Heart right ventricle (tissue), 16 donors: ENCODE results near the gene FAM83E. TPM values are rescaled to one million over a fixed set of nuclear protein-coding genes. Genes with fewer than 3 reads are reported as not detected.
A peak's percentile ranks its signal among the peaks of the same experiment; 100 is the strongest.

Experiments used
- ATAC-seq, 8 donors: fragments of 200-7000 bp; cut with Tn5 transposase; one replicate each; pipeline ENCODE4 v1.9.1; 2020; ENCODE audit warnings: mild to moderate bottlenecking in 8 of 8, moderate library complexity in 8 of 8, moderate number of reproducible peaks in 1 of 8
- DNase-seq, 2 donors: peaks; one replicate each; pipeline ENCODE4 v3.0.0-alpha.2; 2020
- H3K27ac ChIP-seq, 10 donors: fragments of 200-600 bp; sonication (generic) in 2 of 10; one replicate each; pipeline versions ENCODE4 v1.5.0 to v1.8.0; 2020 to 2022; ENCODE audit warnings: mild to moderate bottlenecking in 3 of 10
- H3K27me3 ChIP-seq, 7 donors: fragments of 200-600 bp; one replicate each; pipeline ENCODE4 v1.8.0; 2021 to 2022; ENCODE audit warnings: mild to moderate bottlenecking in 2 of 7
- H3K36me3 ChIP-seq, 9 donors: fragments of 200-600 bp; sonication (generic) in 1 of 9; one replicate each; pipeline versions ENCODE4 v1.5.0 to v1.8.0; 2020 to 2022; ENCODE audit warnings: mild to moderate bottlenecking in 2 of 9
- H3K4me1 ChIP-seq, 9 donors: fragments of 200-600 bp; sonication (generic) in 1 of 9; one replicate each; pipeline versions ENCODE4 v1.5.0 to v1.8.0; 2020 to 2022; ENCODE audit warnings: mild to moderate bottlenecking in 4 of 9
- H3K4me3 ChIP-seq, 10 donors: fragments of 200-600 bp; sonication (generic) in 2 of 10; one replicate each; pipeline versions ENCODE4 v1.5.0 to v1.8.0; 2020 to 2022; ENCODE audit warnings: mild to moderate bottlenecking in 7 of 10, moderate library complexity in 2 of 10
- H3K9me3 ChIP-seq, 11 donors: fragments of 200-600 bp in 10 of 11; sonication (generic) in 2 of 11; one replicate each; pipeline versions ENCODE4 v1.5.0 to v1.8.0; 2013 to 2022; ENCODE audit warnings: mild to moderate bottlenecking in 2 of 11, control low read depth in 1 of 11, moderate library complexity in 1 of 11
- WGBS, 2 donors: extraction: QIAGEN DNeasy Blood & Tissue Kit; methylation state at CpG; one replicate each; pipeline ENCODE4 v1.1.7; 2013; ENCODE audit warnings: inconsistent platforms in 1 of 2; 5-methylcytosine and 5-hydroxymethylcytosine counted together
- intact Hi-C, 10 donors: fragments of 100-400 bp; cut with DNase I; formaldehyde crosslinking; loops; one replicate each; pipeline versions ENCODE4 v1.11.1 to v1.14.2; 2022
- long read RNA-seq, 3 donors: library from polyadenylated mRNA; unstranded; transcript quantifications; one replicate each; pipeline ENCODE4 v2.0.0, GENCODE V29; 2020 to 2021
- polyA plus RNA-seq, 2 donors: library from polyadenylated mRNA; stranded (reverse); fragments of 200-250 nt; gene quantifications; one replicate each; pipeline ENCODE4 v1.2.3, GENCODE V29; 2013
- total RNA-seq, 10 donors: library from RNA; stranded (reverse); fragmentation: NEBNext Ultra II Directional in 3 of 10; extraction: Animal tissue kit (Norgen Biotek cat#: 25700) in 3 of 10; gene quantifications; one replicate each; pipeline versions ENCODE4 v1.2.1 to v1.2.4, GENCODE V29; 2021 to 2023
- TF ChIP-seq, protein P1 (sequence below), 9 donors: fragments of 200-600 bp; sonication (generic) in 2 of 9; IDR thresholded peaks; one replicate each; pipeline versions ENCODE4 v1.5.0 to v1.8.0; 2021 to 2022; ENCODE audit warnings: antibody characterized with exemption in 9 of 9, mild to moderate bottlenecking in 5 of 9, moderate library complexity in 1 of 9
- donor health status: Arrhythmogenic right ventricular cardiomyopathy.
- donor health status: ischemic (EF 13 %, LVEDD 7.1; RV severe dilation, severe dysfunction).
- donor health status: healthy with polysubstance abuse.
- donor health status: DM: no; HTN: yes; CAD: no.
- donor health status: DM: no; HTN: no; CAD: no.
- donor health status: ischemic (EF 25% LVEDD 6.9; RV normal size, moderate dysfunction).
- donor health status: ischemic (EF 25% LVEDD 5.7; RV mildly dilated, moderate dysfunction).
- donor health status: healthy.
- donor health status: DM: yes; HTN: yes; CAD: no.
- donor health status: Ischemic cardiomyopathy.
- donor health status: ischemic (EF 35%, LVEDD 5.7; RV mildly dilated, moderate dysfunction).
- donor health status: nonischemic (EF 11% LVEDD 7.7; RV severe dilation, severe dysfunction).
- donor health status: DM: yes; HTN: yes; CAD: no.
- donor health status: PGD.
- donor health status: ischemic (EF 29% LVEDD 5.4; RV normal size, mild dysfunction).
- donor health status: nonischemic (EF 23%, LVEDD 6.1; RV moderate dilation, normal function).

Gene FAM83E
- total RNA-seq (not detected), polyA plus RNA-seq (under 1 TPM in 1 of 2 donors, not detected in 1; 0.01 TPM)
- long read RNA-seq, donor 1 = 0 reads
- long read RNA-seq, donor 2 = 0 reads
- long read RNA-seq, donor 3 = 0 reads

DNA sequence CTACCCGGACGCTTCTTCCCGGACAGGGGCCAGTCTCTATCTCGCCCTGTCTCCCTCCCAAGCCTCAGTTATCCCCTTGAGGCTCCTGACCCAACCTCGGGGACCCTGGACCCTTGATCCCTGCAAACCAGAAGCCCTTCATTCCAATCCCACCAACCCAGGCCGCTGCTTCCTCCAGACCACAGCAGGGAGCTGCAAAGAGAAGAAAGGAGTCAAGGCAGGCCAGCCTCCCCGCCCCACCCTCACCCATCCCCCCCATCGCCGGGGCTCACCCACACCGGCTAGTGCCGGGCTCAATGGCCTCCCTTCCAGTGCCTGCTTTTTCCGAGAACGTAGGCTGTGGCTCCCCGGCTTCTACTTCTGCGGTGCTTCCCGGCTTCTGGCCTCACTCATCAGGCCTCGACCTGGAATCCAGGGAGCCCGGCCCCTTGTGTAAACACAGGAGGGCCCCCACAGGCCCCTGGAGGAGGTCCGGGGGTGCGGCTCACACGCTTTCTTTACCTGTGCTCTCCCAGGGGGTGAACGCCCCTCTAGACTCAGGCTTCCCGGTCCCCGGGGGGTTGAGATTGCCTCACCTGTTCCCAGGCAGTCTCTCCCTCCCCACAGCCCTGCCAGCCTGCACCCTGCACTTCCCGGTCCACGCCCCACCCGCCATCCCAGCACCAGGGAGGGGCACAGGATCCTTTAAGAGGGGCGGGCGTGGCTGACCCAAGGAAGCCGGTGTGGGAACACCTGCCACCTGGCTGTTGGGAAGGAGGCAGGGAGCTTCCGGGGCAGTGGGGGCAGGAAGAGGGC, at the start of gene FAM83E:
Gene FAM83E, minus strand, starts transcription at position 641 of the 795 bp plus-strand sequence. CDS start 1,704 bp downstream, outside the sequence.
- H3K27me3 ChIP-seq = no peaks in the 10 kb centered on the region
- H3K4me3 ChIP-seq = no peak within 1 kb of the TSS
- no peak for DNase-seq
- peaks cover 12 to 28% (median 21%) of the 10 kb centered on the region in 9 donors for H3K4me1 ChIP-seq
- no peaks in the 10 kb centered on the region for H3K9me3 ChIP-seq
- WGBS, 2 donors = 56 to 63% methylated on average over 31 of the region's 31 CpGs
- H3K27ac ChIP-seq = no peak within 1 kb of the TSS
- TF ChIP-seq, protein P1, sequence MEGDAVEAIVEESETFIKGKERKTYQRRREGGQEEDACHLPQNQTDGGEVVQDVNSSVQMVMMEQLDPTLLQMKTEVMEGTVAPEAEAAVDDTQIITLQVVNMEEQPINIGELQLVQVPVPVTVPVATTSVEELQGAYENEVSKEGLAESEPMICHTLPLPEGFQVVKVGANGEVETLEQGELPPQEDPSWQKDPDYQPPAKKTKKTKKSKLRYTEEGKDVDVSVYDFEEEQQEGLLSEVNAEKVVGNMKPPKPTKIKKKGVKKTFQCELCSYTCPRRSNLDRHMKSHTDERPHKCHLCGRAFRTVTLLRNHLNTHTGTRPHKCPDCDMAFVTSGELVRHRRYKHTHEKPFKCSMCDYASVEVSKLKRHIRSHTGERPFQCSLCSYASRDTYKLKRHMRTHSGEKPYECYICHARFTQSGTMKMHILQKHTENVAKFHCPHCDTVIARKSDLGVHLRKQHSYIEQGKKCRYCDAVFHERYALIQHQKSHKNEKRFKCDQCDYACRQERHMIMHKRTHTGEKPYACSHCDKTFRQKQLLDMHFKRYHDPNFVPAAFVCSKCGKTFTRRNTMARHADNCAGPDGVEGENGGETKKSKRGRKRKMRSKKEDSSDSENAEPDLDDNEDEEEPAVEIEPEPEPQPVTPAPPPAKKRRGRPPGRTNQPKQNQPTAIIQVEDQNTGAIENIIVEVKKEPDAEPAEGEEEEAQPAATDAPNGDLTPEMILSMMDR (IDR thresholded peaks at IDR 0.05) = no peak
- ATAC-seq = no peak
- H3K36me3 ChIP-seq = peaks cover 0 to 31% (median 22%) of the 10 kb centered on the region in 9 donors
- intact Hi-C loops = no loop called here

DNA sequence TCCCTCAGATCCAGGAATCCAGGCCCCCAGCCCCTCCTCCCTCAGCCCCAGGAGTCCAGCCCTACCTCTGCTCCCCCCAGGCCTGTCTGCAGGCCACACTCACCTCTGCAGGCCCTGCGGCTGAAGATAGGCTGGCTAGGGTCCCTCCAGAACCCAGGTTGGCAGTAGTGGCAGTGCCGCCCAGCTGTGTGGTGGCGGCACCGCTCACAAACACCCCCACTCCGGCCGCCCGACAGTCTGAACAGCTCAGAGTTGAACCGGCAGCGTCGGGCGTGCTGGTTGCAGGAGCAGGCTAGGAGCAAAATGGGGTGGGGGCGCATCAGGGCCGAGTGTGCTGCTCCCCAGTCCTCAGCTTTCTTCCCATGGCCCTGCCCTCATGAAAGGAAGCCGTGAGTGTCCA, 49.6 kb upstream of the FAM83E start:
- DNase-seq (no peak), ATAC-seq (no peak)
- Histone ChIP-seq H3K27me3 (no peaks in the 10 kb centered on the region), H3K36me3 (no peaks in the 10 kb centered on the region), H3K4me3 (no peak overlapping the region), H3K27ac (no peak overlapping the region), H3K9me3 (no peaks in the 10 kb centered on the region), H3K4me1 (peaks cover 0 to 15% (median 9%) of the 10 kb centered on the region in 9 donors)
- TF ChIP-seq, protein P1 (IDR thresholded peaks at IDR 0.05) = no peak
- WGBS, 2 donors = 84 to 88% methylated on average over 14 of the region's 14 CpGs
- intact Hi-C loops = no loop called here

DNA sequence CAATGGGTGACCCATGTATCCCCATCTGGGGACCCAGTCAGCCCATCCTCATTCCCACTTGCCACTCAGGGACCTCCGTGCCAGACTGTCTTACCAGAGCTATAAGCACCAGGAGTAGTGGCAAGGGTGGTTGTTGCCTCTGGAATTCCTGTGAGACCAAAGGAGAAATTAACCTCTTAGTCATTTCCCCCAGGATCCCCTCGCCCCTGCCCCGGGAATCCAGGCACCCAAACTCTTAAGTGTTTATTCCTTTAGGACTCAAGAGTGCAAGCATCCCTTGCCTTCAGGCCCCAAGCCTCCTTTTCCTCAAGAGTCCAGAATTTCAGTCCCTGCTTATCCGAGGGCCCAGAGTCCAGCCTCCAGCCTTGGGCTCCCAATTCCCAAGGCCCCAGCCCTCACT, 48.8 kb upstream of the FAM83E start:
- no peak for DNase-seq
- no peak for ATAC-seq
- peaks cover 0 to 15% (median 9%) of the 10 kb centered on the region in 9 donors for H3K4me1 ChIP-seq
- no peak overlapping the region for H3K27ac ChIP-seq
- 91 to 92% methylated on average over 4 of the region's 4 CpGs for WGBS, 2 donors
- H3K4me3 ChIP-seq = no peak overlapping the region
- H3K27me3 ChIP-seq = no peaks in the 10 kb centered on the region
- intact Hi-C loops = no loop called here
- no peaks in the 10 kb centered on the region for H3K36me3 ChIP-seq
- no peaks in the 10 kb centered on the region for H3K9me3 ChIP-seq
- TF ChIP-seq, protein P1 (IDR thresholded peaks at IDR 0.05) = no peak

DNA sequence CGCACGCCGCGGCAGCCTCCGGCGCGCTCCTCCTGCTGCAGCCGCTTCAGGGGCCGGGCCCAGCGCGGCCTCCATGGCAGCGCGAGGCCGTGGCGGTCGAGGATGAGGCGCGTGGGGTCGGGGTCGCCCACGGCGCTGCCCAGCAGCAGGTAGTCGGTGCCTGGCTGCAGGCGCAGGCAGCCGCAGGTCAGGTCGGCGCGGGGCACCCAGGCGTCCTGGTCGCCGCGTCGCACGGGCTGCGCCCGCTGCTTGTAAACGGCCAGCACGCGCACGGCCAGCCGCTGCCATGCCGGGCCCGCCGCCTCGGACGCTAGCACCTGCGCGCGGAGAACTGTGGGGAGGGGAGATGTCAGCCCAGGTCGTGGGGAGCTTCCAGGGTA, 46.8 kb upstream of the FAM83E start:
- TF ChIP-seq, protein P1 (IDR thresholded peaks at IDR 0.05) = no peak
- no peaks in the 10 kb centered on the region for H3K9me3 ChIP-seq
- ATAC-seq (peak in 1 of 8 donors; percentile 10), DNase-seq (no peak)
- H3K36me3 ChIP-seq = no peaks in the 10 kb centered on the region
- 92% methylated on average over 38 to 50 of the region's 50 CpGs for WGBS, 2 donors
- peak overlapping the region in 1 of 10 donors; percentile 2 for H3K27ac ChIP-seq
- intact Hi-C loops = no loop called here
- H3K4me1 ChIP-seq = peaks cover 0 to 15% (median 9%) of the 10 kb centered on the region in 9 donors
- H3K27me3 ChIP-seq = no peaks in the 10 kb centered on the region
- H3K4me3 ChIP-seq = no peak overlapping the region
